Measurements from ENCODE around the gene ADIPOR2. TPM values are rescaled to one million over a fixed set of nuclear protein-coding genes. Genes with fewer than 3 reads are reported as not detected.

ADIPOR2 gene
- total and polyA plus RNA-seq, 10 of the 15 experiments (the other 5 are each of a cell fraction or from before 2014, with no cell fraction given), result 8.6 to 65.0 (median 38.0) TPM

- H3K27ac ChIP-seq (ENCODE audit: control insufficient read depth, insufficient read depth), result no peak overlapping the region
- no peak for FAIRE-seq
- ChIA-PET SMC1A (ENCODE audit: uncharacterized antibody, unreplicated experiment) (interaction anchor here (0.7 to 1.5 kb wide), 4 partner anchors 123 to 138 kb away, joined by 3 to 15 read pairs (median 4); no protein-coding TSS in a partner anchor), POLR2A (interaction anchor here (1.1 kb wide), 1 partner anchor 139 kb away, joined by 3 read pairs; no protein-coding TSS in a partner anchor), RAD21 (ENCODE audit: unreplicated experiment) (interaction anchor here (0.6 to 1.7 kb wide), 3 partner anchors 10 to 138 kb away, joined by 3 to 17 read pairs (median 3); no protein-coding TSS in a partner anchor), CTCF (interaction anchor here (0.9 to 1.3 kb wide), 5 partner anchors 13 to 233 kb away, joined by 3 to 13 read pairs (median 3); no protein-coding TSS in a partner anchor)
- intact Hi-C loops (cut with micrococcal nuclease; ENCODE audit: unreplicated experiment), result no loop called here
- no peaks in the 10 kb centered on the region for H3K9me3 ChIP-seq (replicated peaks; ENCODE audit: control insufficient read depth, insufficient read depth, low read length)
- WGBS (ENCODE audit: insufficient coverage, insufficient replicate concordance, low lambda C conversion rate, missing lambda C conversion rate), result 50% methylated on average over 15 of the region's 16 CpGs
- no peak for ATAC-seq
- H3K4me3 ChIP-seq, result no peak overlapping the region
- H3K4me1 ChIP-seq (ENCODE audit: control insufficient read depth, insufficient read depth, low read length), result peaks cover 2% of the 10 kb centered on the region; the same call in 1 of the 2 replicates
- no TSS peak for BruUV-seq (replicated peaks)
- H3K27me3 ChIP-seq (replicated peaks in 1 of 2; ENCODE audit: control insufficient read depth in 2 of 2, insufficient read depth in 2 of 2, low read length in 1 of 2), result no peaks in the 10 kb centered on the region
- no peak overlapping the region for H3K9ac ChIP-seq (ENCODE audit: control insufficient read depth, insufficient read depth, low read length)
- no peaks in the 10 kb centered on the region for H4K20me1 ChIP-seq (ENCODE audit: control insufficient read depth, insufficient read depth)
- no peaks in the 10 kb centered on the region; the same call in 1 of the 2 replicates for H3K79me2 ChIP-seq (ENCODE audit: control insufficient read depth, insufficient read depth, low read length)
- no peak for DNase-seq (ENCODE audit: low read depth, low spot score)
- no peak overlapping the region for H2AFZ ChIP-seq (ENCODE audit: control insufficient read depth, low read depth, low read length)
- in situ Hi-C loops (cut with MboI), result no loop called here
- H3K36me3 ChIP-seq (ENCODE audit: control insufficient read depth in 2 of 2, insufficient read depth in 2 of 2, low read length in 1 of 2), result no peaks in the 10 kb centered on the region; a peak in 1 of 4 replicates
- no peak overlapping the region for H3K4me2 ChIP-seq (ENCODE audit: control insufficient read depth, insufficient read depth)
- TF ChIP-seq MTA2 (IDR thresholded peaks at IDR 0.05; ENCODE audit: low read depth), result no peak
- TF ChIP-seq SMC3 (IDR thresholded peaks at IDR 0.05; ENCODE audit: borderline replicate concordance, low read length), result no peak
- no peak for TF ChIP-seq NR2C1 (IDR thresholded peaks at IDR 0.05)
- no peak for TF ChIP-seq FOS (IDR thresholded peaks at IDR 0.05; ENCODE audit: borderline replicate concordance, extremely low read depth, insufficient read length)
- no peak for TF ChIP-seq MLLT1 (IDR thresholded peaks at IDR 0.05)
- TF ChIP-seq HSF1 (IDR thresholded peaks at IDR 0.05; ENCODE audit: low read depth, low read length), result no peak
- TF ChIP-seq RBBP5 (conservative IDR thresholded peaks at IDR 0.05), result no peak
- TF ChIP-seq ZNF384 (IDR thresholded peaks at IDR 0.05; ENCODE audit: borderline replicate concordance, low read depth, low read length), result no peak
- TF ChIP-seq E2F8 (IDR thresholded peaks at IDR 0.05; ENCODE audit: low read depth, partially characterized antibody), result no peak
- no peak for TF ChIP-seq BCL11A (IDR thresholded peaks at IDR 0.05; ENCODE audit: low read depth, low read length)
- TF ChIP-seq ZBTB11 (CRISPR knock-in tag; IDR thresholded peaks at IDR 0.05), result no peak
These were observed 110.6 kb downstream of the ADIPOR2 start for GRCh38 chr12:1801303-1801975.

Measured in GM12878 (cell line).